DOHH2 (cell line): ENCODE data around the gene FMNL3.
"Not testable (repeated sequence)": the region's sequence is repeated elsewhere in the genome, so short reads cannot be mapped to it uniquely, and the experiment has no call there.

Source experiments
- H3F3A ChIP-seq: fragments of 200-600 bp; sonication (generic), shearing (Covaris generic); 2 replicates; pipeline ENCODE4 v1.6.0; 2016; ENCODE audit warnings: antibody characterized with exemption, mild to moderate bottlenecking; ENCODE audit not compliant: control insufficient read depth, insufficient read depth
- H3K27ac ChIP-seq: fragments of 200-600 bp; sonication (generic); 2 replicates; pipeline ENCODE4 v1.5.1; 2014; ENCODE audit warnings: low read depth, mild to moderate bottlenecking, low read length, moderate library complexity
- H3K27me3 ChIP-seq: fragments of 200-600 bp; sonication (generic); 2 replicates; pipeline ENCODE4 v1.6.1; 2014; ENCODE audit warnings: mild to moderate bottlenecking, low read length, mixed read lengths; ENCODE audit not compliant: control insufficient read depth
- H3K36me3 ChIP-seq: fragments of 200-600 bp; sonication (generic); 2 replicates; pipeline ENCODE4 v1.6.1; 2014; ENCODE audit warnings: mild to moderate bottlenecking, low read length, moderate library complexity, mixed read lengths; ENCODE audit not compliant: control insufficient read depth
- H3K4me1 ChIP-seq: fragments of 200-600 bp; sonication (generic); 2 replicates; pipeline ENCODE4 v1.6.1; 2014; ENCODE audit warnings: mild to moderate bottlenecking, low read length, mixed read lengths; ENCODE audit not compliant: control insufficient read depth
- H3K4me2 ChIP-seq: fragments of 200-600 bp; sonication (generic); 2 replicates; pipeline ENCODE4 v1.6.0; 2014; ENCODE audit warnings: mild to moderate bottlenecking, low read length, moderate library complexity
- H3K4me3 ChIP-seq: fragments of 200-600 bp; sonication (generic); 2 replicates; pipeline ENCODE4 v1.5.1; 2014; ENCODE audit warnings: mild to moderate bottlenecking, low read length, mixed read lengths
- H3K79me2 ChIP-seq: fragments of 200-600 bp; sonication (generic); 2 replicates; pipeline ENCODE4 v1.6.1; 2014; ENCODE audit warnings: mild to moderate bottlenecking, low read length, mixed read lengths; ENCODE audit not compliant: control insufficient read depth
- H3K9me2 ChIP-seq: fragments of 200-600 bp; sonication (generic); replicated peaks from 2 replicates; pipeline ENCODE4 v1.6.1; 2014; ENCODE audit warnings: mild to moderate bottlenecking, low read length, mixed read lengths; ENCODE audit not compliant: control insufficient read depth
- H3K9me3 ChIP-seq: fragments of 200-600 bp; sonication (generic); 2 replicates; pipeline ENCODE4 v1.6.1; 2014; ENCODE audit warnings: antibody characterized with exemption, low read length, mixed read lengths; ENCODE audit not compliant: control insufficient read depth, insufficient read depth
- H4K20me1 ChIP-seq: fragments of 200-600 bp; sonication (generic); 2 replicates; pipeline ENCODE4 v1.6.0; 2014; ENCODE audit warnings: low read depth, mild to moderate bottlenecking, antibody characterized with exemption, low read length, moderate library complexity; ENCODE audit not compliant: control insufficient read depth, insufficient read depth
- CTCF ChIP-seq: fragments of 200-600 bp; sonication (generic); IDR thresholded peaks from one replicate; pipeline ENCODE4 v1.5.1; 2014; ENCODE audit warnings: antibody characterized with exemption, mild to moderate bottlenecking, low read depth, low read length; ENCODE audit not compliant: poor library complexity, severe bottlenecking
- EZH2phosphoT487 ChIP-seq: fragments of 200-600 bp; sonication (generic); IDR thresholded peaks from 2 replicates; pipeline ENCODE4 v1.6.1; 2017; ENCODE audit warnings: borderline replicate concordance, mild to moderate bottlenecking, antibody characterized with exemption, low read length, moderate library complexity, mixed read lengths

FMNL3 gene

GRCh38 chr12:49616533-49617219 is 90.5 kb downstream of the FMNL3 start:
- Histone ChIP-seq H3K4me3 (no peak overlapping the region), H3K36me3 (no peaks in the 10 kb centered on the region), H3K27me3 (no peaks in the 10 kb centered on the region), H3K79me2 (no peaks in the 10 kb centered on the region), H3K4me1 (peaks cover 33% of the 10 kb centered on the region), H3K9me2 (no peaks in the 10 kb centered on the region), H3K9me3 (no peaks in the 10 kb centered on the region), H3K4me2 (peak overlapping the region; percentile 47), H4K20me1 (no peaks in the 10 kb centered on the region), H3K27ac (no peak overlapping the region), H3F3A (peaks cover 14% of the 10 kb centered on the region; the same call in 1 of the 2 replicates)
- TF ChIP-seq CTCF: no peak
- TF ChIP-seq EZH2phosphoT487: no peak

DNA sequence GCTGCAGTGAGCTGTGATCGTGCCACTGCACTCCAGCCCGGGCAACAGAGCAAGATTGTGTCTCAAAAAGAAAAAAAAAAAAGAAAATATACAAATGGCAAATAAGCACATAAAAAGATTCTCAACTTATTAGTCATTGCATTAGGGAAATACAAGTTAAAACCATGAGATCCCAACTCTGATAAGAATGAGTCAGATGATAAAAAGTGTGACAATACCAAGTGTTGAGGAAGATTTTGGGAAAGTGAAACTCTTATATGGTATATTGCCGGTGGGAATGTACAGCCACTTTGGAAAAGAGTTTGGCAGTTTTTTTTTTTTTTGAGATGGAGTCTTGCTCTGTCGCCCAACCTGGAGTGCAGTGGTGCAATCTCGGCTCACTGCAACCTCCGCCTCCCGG is 91.5 kb downstream of the FMNL3 start:
- Histone ChIP-seq H3K79me2 (no peaks in the 10 kb centered on the region), H3K27me3 (no peaks in the 10 kb centered on the region), H3K4me3 (no peak overlapping the region), H3K9me3 (no peaks in the 10 kb centered on the region), H3K9me2 (no peaks in the 10 kb centered on the region), H3K36me3 (no peaks in the 10 kb centered on the region), H3K27ac (no peak overlapping the region), H3K4me2 (no peak overlapping the region), H3F3A (peaks cover 11% of the 10 kb centered on the region; the same call in 1 of the 2 replicates), H4K20me1 (no peaks in the 10 kb centered on the region), H3K4me1 (peaks cover 23% of the 10 kb centered on the region)
- TF ChIP-seq CTCF (no peak), EZH2phosphoT487 (no peak)

DNA sequence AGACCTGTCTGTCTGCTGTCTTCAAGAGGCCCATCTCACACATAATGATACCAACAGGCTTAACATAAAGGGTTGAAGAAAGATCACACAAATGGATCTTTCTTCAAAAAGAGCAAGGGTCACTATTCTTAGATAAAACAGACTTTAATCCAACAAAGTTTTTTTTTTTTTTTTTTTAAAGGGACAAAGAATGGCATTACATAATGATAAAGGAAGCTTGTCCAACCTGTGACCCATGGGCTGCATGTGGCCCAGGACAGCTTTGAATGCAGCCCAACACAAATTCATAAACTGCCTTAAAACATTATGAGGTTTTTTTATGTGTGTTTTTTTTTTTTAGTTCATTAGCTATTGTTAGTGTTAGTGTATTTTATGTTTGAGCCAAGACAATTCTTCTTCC is 95.0 kb downstream of the FMNL3 start:
- no peaks in the 10 kb centered on the region for H3K79me2 ChIP-seq
- no peaks in the 10 kb centered on the region for H3K36me3 ChIP-seq
- no peak overlapping the region for H3K4me3 ChIP-seq
- H3F3A ChIP-seq: no peaks in the 10 kb centered on the region
- no peaks in the 10 kb centered on the region for H3K27me3 ChIP-seq
- no peak overlapping the region for H3K27ac ChIP-seq
- H4K20me1 ChIP-seq: no peaks in the 10 kb centered on the region
- H3K9me3 ChIP-seq: no peaks in the 10 kb centered on the region
- no peaks in the 10 kb centered on the region for H3K9me2 ChIP-seq
- no peak overlapping the region for H3K4me2 ChIP-seq
- H3K4me1 ChIP-seq: peaks cover 13% of the 10 kb centered on the region
- TF ChIP-seq EZH2phosphoT487: no peak
- TF ChIP-seq CTCF: no peak

- not testable (repeated sequence) for H3K79me2 ChIP-seq
These were observed 96.4 kb downstream of the FMNL3 start for GRCh38 chr12:49610785-49611184.

More at GRCh38 chr12:49610785-49611184, 96.4 kb downstream of the FMNL3 start:
- H4K20me1 ChIP-seq, H3K4me3 ChIP-seq, H3K9me3 ChIP-seq, H3K36me3 ChIP-seq, H3K9me2 ChIP-seq, H3K4me2 ChIP-seq, H3F3A ChIP-seq, H3K27ac ChIP-seq, H3K4me1 ChIP-seq, H3K27me3 ChIP-seq: not testable (repeated sequence)
